GM10266 (cell line): Measurements from ENCODE around the gene MLXIP.
"Not testable (repeated sequence)": the region's sequence is repeated elsewhere in the genome, so short reads cannot be mapped to it uniquely, and the experiment has no call there.

Experiments
- DNase-seq: peaks from one replicate; pipeline ENCODE4 v3.0.0; 2012; ENCODE audit errors: extremely low spot score
- CTCF ChIP-seq: IDR thresholded peaks from 2 replicates; pipeline ENCODE4 v1.5.1; 2012; ENCODE audit warnings: mild to moderate bottlenecking, low read depth; ENCODE audit not compliant: control insufficient read depth, insufficient read depth; ENCODE audit errors: missing control alignments

The MLXIP gene

GRCh38 chr12:122046145-122046544 is 32.4 kb upstream of the MLXIP start:
- TF ChIP-seq CTCF, result no peak
- no peak for DNase-seq

- no peak for DNase-seq
- TF ChIP-seq CTCF, result no peak
Observed at GRCh38 chr12:122048151-122048550, 30.4 kb upstream of the MLXIP start.

GRCh38 chr12:122049827-122050226 is 28.7 kb upstream of the MLXIP start:
- no peak for TF ChIP-seq CTCF
- no peak for DNase-seq

- no peak for DNase-seq
- no peak for TF ChIP-seq CTCF
Observed at GRCh38 chr12:122050706-122051105, 27.9 kb upstream of the MLXIP start.

GRCh38 chr12:122051231-122051876 is 27.2 kb upstream of the MLXIP start:
- DNase-seq, result no peak
- no peak for TF ChIP-seq CTCF

GRCh38 chr12:122052285-122052684 is 26.3 kb upstream of the MLXIP start:
- no peak for DNase-seq
- TF ChIP-seq CTCF, result no peak

- TF ChIP-seq CTCF, result no peak
- no peak for DNase-seq
Observed at GRCh38 chr12:122054842-122055520, 23.6 kb upstream of the MLXIP start.

GRCh38 chr12:122056406-122056805 is 22.1 kb upstream of the MLXIP start:
- not testable (repeated sequence) for DNase-seq
